ENCODE results near the gene CASD1.
A peak's percentile ranks its signal among the peaks of the same experiment; 100 is the strongest.

CASD1 gene

GRCh38 chr7:94509264-94509886, at the start of gene CASD1:
TSS of gene CASD1 (plus strand) at chr7:94509809. CDS start at chr7:94510085, 276 bp downstream.
- peak; percentile 17 for DNase-seq (ENCODE audit: low read depth)

- DNase-seq (ENCODE audit: low read depth): no peak
These were observed 43.1 kb upstream of the CASD1 start for GRCh38 chr7:94466516-94466915.

GRCh38 chr7:94471604-94472003, 38.0 kb upstream of the CASD1 start:
- no peak for DNase-seq (ENCODE audit: low read depth)

- no peak for DNase-seq (ENCODE audit: low read depth)
These were observed 37.0 kb upstream of the CASD1 start for GRCh38 chr7:94472608-94473007.

- DNase-seq (ENCODE audit: low read depth): no peak
These were observed 33.3 kb upstream of the CASD1 start for GRCh38 chr7:94476251-94476840.

- no peak for DNase-seq (ENCODE audit: low read depth)
These were observed 31.7 kb upstream of the CASD1 start for GRCh38 chr7:94477878-94478277.

GRCh38 chr7:94478648-94479214, 30.9 kb upstream of the CASD1 start:
- DNase-seq (ENCODE audit: low read depth): no peak

- DNase-seq (ENCODE audit: low read depth): no peak
These were observed 28.3 kb upstream of the CASD1 start for GRCh38 chr7:94481279-94481678.

GRCh38 chr7:94482796-94483195, 26.8 kb upstream of the CASD1 start:
- no peak for DNase-seq (ENCODE audit: low read depth)

- DNase-seq (ENCODE audit: low read depth): no peak
These were observed 25.8 kb upstream of the CASD1 start for GRCh38 chr7:94483843-94484242.

GRCh38 chr7:94486216-94486615, 23.4 kb upstream of the CASD1 start:
- no peak for DNase-seq (ENCODE audit: low read depth)

- DNase-seq (ENCODE audit: low read depth): no peak
These were observed 18.2 kb upstream of the CASD1 start for GRCh38 chr7:94491410-94491809.

GRCh38 chr7:94492601-94493000, 17.0 kb upstream of the CASD1 start:
- no peak for DNase-seq (ENCODE audit: low read depth)

- DNase-seq (ENCODE audit: low read depth): no peak
These were observed 11.5 kb upstream of the CASD1 start for GRCh38 chr7:94497874-94498670.

- DNase-seq (ENCODE audit: low read depth): no peak
These were observed 10.7 kb upstream of the CASD1 start for GRCh38 chr7:94498918-94499317.

- no peak for DNase-seq (ENCODE audit: low read depth)
These were observed 2.1 kb upstream of the CASD1 start for GRCh38 chr7:94507462-94507861.

GRCh38 chr7:94507962-94508361, 1.6 kb upstream of the CASD1 start:
- no peak for DNase-seq (ENCODE audit: low read depth)

- peak; percentile 59 for DNase-seq (ENCODE audit: low read depth)
These were observed 425 bp downstream of the CASD1 start for GRCh38 chr7:94509887-94510581.

- DNase-seq (ENCODE audit: low read depth): peak; percentile 12
These were observed 1.2 kb downstream of the CASD1 start for GRCh38 chr7:94510582-94511496.

- peak; percentile 17 for DNase-seq (ENCODE audit: low read depth)
These were observed 2.1 kb downstream of the CASD1 start for GRCh38 chr7:94511718-94512117.
